Daoy (cell line): Measurements from ENCODE around the gene MRPL42. TPM values are rescaled to one million over a fixed set of nuclear protein-coding genes. Genes with fewer than 3 reads are reported as not detected.
"Not testable (repeated sequence)": the region's sequence is repeated elsewhere in the genome, so short reads cannot be mapped to it uniquely, and the experiment has no call there.

Source experiments
- DNase-seq: peaks from one replicate; pipeline ENCODE4 v3.0.0-alpha.2; 2015; ENCODE audit warnings: low read depth
- total RNA-seq: library from RNA; depleted of rRNA; stranded (reverse); fragments of >200 nt; shearing (Covaris generic); gene quantifications from 2 replicates; pipeline ENCODE4 v1.2.3, GENCODE V29; 2014; rRNA removed

The MRPL42 gene
- total RNA-seq, 1 experiment from 2014 or later, result 151 TPM

DNA sequence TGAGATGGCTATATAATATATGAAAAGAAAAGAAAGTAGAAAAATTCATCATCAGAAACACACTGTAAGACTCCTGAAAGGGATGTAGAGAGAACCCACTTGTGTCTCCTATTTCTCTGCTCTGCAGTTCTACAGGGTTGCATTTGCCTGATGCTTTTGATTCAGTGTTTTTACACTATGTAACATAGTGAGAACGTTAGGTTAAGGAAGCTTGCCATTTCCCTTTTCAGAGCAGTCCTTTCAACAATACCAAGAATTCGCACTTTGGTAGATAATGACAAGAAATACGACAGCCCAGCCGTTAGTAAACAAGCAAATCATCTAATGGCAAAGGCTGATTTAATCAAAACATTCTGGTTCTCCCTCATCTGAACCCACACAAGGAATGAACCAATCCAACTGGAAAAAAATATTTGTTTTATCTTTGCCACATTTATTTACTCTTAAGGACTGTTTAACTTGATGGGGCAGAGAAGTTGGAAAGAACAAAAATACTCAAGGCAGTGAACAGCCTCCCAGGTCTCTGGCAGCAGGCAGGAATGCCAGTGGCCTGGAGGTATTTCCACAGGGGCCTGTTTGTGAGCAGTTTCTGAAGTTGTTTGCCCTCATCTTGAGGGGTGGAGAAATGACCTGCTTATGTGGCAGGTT, 74.4 kb downstream of the MRPL42 start:
- no peak for DNase-seq

GRCh38 chr12:93547778-93548177, 80.5 kb downstream of the MRPL42 start:
- DNase-seq, result no peak

GRCh38 chr12:93549174-93549573, 81.9 kb downstream of the MRPL42 start:
- no peak for DNase-seq

- no peak for DNase-seq
Observed at GRCh38 chr12:93550748-93551611, 83.7 kb downstream of the MRPL42 start.

DNA sequence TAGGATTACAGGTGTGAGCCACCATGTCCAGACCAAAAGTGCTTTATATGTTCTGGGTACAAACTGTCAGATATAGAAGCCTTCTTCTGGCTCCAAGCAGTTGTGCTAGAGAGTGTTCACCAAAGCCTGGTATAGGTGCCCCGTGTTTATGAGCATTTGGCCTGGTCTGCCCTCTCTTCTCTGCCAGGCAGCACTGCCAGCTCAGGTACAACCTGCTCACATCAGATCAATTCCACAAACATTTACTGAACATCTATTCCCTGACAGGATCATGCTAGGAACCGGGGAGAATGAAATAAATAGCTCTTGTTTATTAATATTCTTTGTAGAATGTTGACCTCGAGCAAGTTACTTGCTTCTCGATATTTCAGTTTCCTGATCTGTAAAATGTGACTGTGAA, 85.1 kb downstream of the MRPL42 start:
- no peak for DNase-seq

DNA sequence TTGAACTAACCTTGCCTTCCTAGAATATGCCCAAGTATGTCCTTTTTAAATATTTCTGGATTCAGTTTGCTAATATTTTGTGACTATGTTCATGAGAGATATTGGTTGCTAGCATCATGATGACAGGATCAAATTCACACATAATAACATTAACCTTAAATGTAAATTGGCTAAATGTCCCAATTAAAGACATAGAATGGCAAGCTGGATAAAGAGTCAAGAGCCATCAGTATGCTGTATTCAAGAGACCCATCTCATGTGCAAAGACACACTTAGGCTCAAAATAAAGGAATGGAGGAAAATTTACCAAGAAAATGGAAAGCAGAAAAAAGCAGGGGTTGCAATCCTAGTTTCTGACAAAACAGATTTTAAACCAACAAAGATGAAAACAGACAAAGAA, 90.6 kb downstream of the MRPL42 start:
- not testable (repeated sequence) for DNase-seq

- DNase-seq, result not testable (repeated sequence)
Observed at GRCh38 chr12:93558685-93559084, 91.4 kb downstream of the MRPL42 start.

- no peak for DNase-seq
Observed at GRCh38 chr12:93563807-93564538, 96.7 kb downstream of the MRPL42 start.

GRCh38 chr12:93565760-93566159, 98.4 kb downstream of the MRPL42 start:
- no peak for DNase-seq

Other genes starting within 250 kb of the MRPL42 start
- 45.0 and 50.0 TPM in 2 replicates for gene NUDT4, start 89.6 kb upstream of the MRPL42 start, total RNA-seq
- gene UBE2N, start 25.6 kb upstream of the MRPL42 start, total RNA-seq, result 130 and 223 TPM in 2 replicates
- gene SOCS2, start 105.2 kb downstream of the MRPL42 start, total RNA-seq, result 20.2 and 38.9 TPM in 2 replicates
- 12.6 and 16.9 TPM in 2 replicates for gene CRADD, start 209.9 kb downstream of the MRPL42 start, total RNA-seq